B cell (primary cell): ENCODE data around the gene CCDC192.
"Not testable (repeated sequence)": the region's sequence is repeated elsewhere in the genome, so short reads cannot be mapped to it uniquely, and the experiment has no call there.

Experiments used
- EZH2 ChIP-seq: IDR thresholded peaks from 2 replicates; pipeline ENCODE4 v1.6.1; 2012; ENCODE audit warnings: borderline replicate concordance, low read depth, mild to moderate bottlenecking, moderate library complexity, low read length; ENCODE audit not compliant: insufficient read depth, poor library complexity, severe bottlenecking
- TF ChIP-seq, protein P1 (sequence below): fragments of 200-600 bp; IDR thresholded peaks from one replicate; pipeline ENCODE4 v1.8.0; 2022; ENCODE audit warnings: antibody characterized with exemption, mild to moderate bottlenecking

DNA sequence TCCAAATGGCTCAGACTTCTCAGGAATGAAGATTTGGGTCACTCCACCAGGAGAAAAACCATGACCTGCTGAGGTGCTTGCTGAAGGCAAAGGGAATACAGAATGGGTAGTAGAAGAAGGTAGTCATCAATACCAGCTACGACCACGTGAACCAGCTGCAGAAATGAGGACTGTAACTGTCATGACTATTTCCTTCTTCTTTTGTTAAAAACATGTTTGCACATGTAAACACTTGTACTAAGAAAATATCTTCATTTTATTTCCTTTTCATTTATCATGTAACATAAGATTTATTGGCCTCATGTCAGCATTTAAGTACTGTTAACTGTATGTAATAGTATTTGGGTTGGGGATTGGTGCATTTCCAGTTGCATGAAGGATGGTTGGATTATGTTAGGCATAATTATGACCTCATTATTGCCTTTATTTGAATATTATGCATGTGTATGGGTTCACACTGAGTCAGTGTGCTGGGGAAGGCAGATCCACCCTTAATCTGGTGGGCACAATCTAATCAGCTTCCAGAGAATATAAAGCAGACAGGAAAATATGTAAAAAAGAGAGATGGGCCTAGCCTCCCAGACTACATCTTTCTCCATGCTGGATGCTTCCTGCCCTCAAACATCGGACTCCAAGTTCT lies 23.4 kb upstream of the CCDC192 start:
- TF ChIP-seq, protein P1, sequence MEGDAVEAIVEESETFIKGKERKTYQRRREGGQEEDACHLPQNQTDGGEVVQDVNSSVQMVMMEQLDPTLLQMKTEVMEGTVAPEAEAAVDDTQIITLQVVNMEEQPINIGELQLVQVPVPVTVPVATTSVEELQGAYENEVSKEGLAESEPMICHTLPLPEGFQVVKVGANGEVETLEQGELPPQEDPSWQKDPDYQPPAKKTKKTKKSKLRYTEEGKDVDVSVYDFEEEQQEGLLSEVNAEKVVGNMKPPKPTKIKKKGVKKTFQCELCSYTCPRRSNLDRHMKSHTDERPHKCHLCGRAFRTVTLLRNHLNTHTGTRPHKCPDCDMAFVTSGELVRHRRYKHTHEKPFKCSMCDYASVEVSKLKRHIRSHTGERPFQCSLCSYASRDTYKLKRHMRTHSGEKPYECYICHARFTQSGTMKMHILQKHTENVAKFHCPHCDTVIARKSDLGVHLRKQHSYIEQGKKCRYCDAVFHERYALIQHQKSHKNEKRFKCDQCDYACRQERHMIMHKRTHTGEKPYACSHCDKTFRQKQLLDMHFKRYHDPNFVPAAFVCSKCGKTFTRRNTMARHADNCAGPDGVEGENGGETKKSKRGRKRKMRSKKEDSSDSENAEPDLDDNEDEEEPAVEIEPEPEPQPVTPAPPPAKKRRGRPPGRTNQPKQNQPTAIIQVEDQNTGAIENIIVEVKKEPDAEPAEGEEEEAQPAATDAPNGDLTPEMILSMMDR, result not testable (repeated sequence)
- not testable (repeated sequence) for TF ChIP-seq EZH2
